Peyer's patch (tissue), 4 donors: ENCODE results near the gene PAAF1. TPM values are rescaled to one million over a fixed set of nuclear protein-coding genes. Genes with fewer than 3 reads are reported as not detected.
A peak's percentile ranks its signal among the peaks of the same experiment; 100 is the strongest.

Experiments used
- DNase-seq, 3 donors: peaks; one replicate each; pipeline ENCODE4 v3.0.0-alpha.2; 2017 to 2019
- H3K27ac ChIP-seq, 4 donors: fragments of 200-600 bp; sonication (generic); one replicate each; pipeline ENCODE4 v1.5.1; 2016 to 2019
- H3K27me3 ChIP-seq, 2 donors: fragments of 200-600 bp; sonication (generic); one replicate each; pipeline ENCODE4 v1.5.1; 2019
- H3K36me3 ChIP-seq, 3 donors: fragments of 200-600 bp; sonication (generic); one replicate each; pipeline ENCODE4 v1.5.1; 2016 to 2019
- H3K4me1 ChIP-seq, 4 donors: fragments of 200-600 bp; sonication (generic); one replicate each; pipeline ENCODE4 v1.5.1; 2016 to 2019
- H3K4me3 ChIP-seq, 4 donors: fragments of 200-600 bp; sonication (generic); 1 replicate in 3 of 4; 2 replicates in 1 of 4; pipeline ENCODE4 v1.5.1; 2016 to 2019; ENCODE audit warnings: mild to moderate bottlenecking in 1 of 4
- H3K9me3 ChIP-seq, 4 donors: fragments of 200-600 bp; sonication (generic); one replicate each; pipeline ENCODE4 v1.5.1; 2016 to 2019; ENCODE audit warnings: mild to moderate bottlenecking in 1 of 4
- POLR2A ChIP-seq, 2 donors: fragments of 450-650 bp; IDR thresholded peaks; one replicate each; pipeline ENCODE4 v1.5.1; 2017; ENCODE audit warnings: antibody characterized with exemption in 2 of 2, mild to moderate bottlenecking in 2 of 2, moderate library complexity in 2 of 2
- total RNA-seq, 4 donors: library from RNA; depleted of rRNA; stranded (reverse); fragments of >200 nt; gene quantifications; one replicate each; pipeline ENCODE4 v1.1.0, GENCODE V29; 2016
- TF ChIP-seq, protein P1 (sequence below), 6 experiments: fragments of 450-650 bp in 4 of 6; fragments of 200-600 bp in 2 of 6; sonication (generic) in 1 of 6; IDR thresholded peaks; one replicate each; pipeline ENCODE4 v1.5.1; 2017 to 2019; ENCODE audit warnings: antibody characterized with exemption in 6 of 6, mild to moderate bottlenecking in 3 of 6, moderate library complexity in 1 of 6

Gene PAAF1
- total RNA-seq, 4 donors from 2014 or later, result 16.6 to 18.2 (median 16.6) TPM

DNA sequence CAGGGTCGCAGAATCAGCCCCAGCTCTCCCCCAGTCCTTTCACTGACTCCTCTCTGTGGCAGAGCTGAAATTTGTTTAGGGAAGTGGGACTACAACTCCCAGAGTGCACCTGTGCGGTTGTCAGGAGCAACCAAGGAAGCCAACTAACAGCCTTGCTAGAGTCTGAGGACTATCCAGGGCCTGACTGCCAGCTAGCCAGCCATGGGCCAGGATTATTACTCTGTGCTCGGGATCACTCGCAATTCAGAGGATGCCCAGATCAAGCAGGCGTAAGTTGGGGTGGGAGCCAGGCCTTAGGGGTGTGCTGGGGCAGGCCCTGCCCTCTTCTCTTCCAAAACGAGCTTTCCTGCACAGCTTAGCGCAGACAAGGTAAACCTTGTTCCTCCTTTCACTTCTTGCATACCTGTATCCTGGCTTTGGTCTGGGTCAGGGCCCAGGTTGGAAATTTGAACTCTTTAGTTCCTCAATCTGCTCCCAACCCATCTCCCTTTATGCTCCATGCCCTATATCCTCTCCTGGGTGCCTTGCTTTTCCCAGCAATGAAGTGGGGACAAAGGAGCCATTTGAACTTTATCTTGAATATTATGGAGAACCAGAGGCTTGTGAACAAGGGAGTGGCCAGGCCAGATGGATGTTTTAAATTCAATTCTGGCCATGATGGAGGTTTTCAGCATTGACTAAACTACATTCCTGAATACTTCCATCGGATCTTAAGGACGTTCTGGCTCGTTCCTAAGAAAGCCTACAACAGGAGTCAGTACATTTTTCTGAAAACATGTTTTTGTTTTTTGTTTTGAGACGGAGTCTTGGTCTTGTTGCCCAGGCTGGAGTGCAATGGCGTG, 74.3 kb downstream of the PAAF1 start, which contains the start of gene DNAJB13:
Gene DNAJB13 (plus strand): TSS at position 158 of the 842 bp plus-strand sequence. CDS start 44 bp downstream, at position 202.
- no peaks in the 10 kb centered on the region for H3K36me3 ChIP-seq
- H3K9me3 ChIP-seq, result no peaks in the 10 kb centered on the region
- H3K27ac ChIP-seq, result no peak within 1 kb of the TSS
- H3K27me3 ChIP-seq, result no peaks in the 10 kb centered on the region
- no peaks in the 10 kb centered on the region for H3K4me1 ChIP-seq
- no peak within 1 kb of the TSS for H3K4me3 ChIP-seq
- peak in 1 of 3 donors; percentile 67 for DNase-seq
- TF ChIP-seq, protein P1, sequence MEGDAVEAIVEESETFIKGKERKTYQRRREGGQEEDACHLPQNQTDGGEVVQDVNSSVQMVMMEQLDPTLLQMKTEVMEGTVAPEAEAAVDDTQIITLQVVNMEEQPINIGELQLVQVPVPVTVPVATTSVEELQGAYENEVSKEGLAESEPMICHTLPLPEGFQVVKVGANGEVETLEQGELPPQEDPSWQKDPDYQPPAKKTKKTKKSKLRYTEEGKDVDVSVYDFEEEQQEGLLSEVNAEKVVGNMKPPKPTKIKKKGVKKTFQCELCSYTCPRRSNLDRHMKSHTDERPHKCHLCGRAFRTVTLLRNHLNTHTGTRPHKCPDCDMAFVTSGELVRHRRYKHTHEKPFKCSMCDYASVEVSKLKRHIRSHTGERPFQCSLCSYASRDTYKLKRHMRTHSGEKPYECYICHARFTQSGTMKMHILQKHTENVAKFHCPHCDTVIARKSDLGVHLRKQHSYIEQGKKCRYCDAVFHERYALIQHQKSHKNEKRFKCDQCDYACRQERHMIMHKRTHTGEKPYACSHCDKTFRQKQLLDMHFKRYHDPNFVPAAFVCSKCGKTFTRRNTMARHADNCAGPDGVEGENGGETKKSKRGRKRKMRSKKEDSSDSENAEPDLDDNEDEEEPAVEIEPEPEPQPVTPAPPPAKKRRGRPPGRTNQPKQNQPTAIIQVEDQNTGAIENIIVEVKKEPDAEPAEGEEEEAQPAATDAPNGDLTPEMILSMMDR (IDR thresholded peaks at IDR 0.05), result no peak
- no peak for TF ChIP-seq POLR2A (IDR thresholded peaks at IDR 0.05)

DNA sequence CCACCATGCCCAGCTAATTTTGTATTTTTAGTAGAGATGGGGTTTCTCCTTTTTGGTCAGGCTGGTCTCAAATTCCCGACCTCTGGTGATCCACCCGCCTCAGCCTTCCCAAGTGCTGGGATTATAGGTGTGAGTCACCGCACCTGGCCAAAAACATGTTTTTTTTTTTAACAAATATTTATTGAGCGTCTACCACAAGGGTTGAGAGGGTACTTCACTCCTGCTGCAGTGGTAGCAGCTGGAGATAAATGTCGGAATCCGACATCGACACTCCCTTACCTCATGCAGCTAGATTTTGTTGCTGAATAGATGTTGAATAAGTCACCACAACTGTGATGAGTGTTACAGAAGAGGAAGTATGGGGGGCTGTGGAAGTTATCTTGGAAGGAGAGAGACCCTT, 75.0 kb downstream of the PAAF1 start:
- no peaks in the 10 kb centered on the region for H3K9me3 ChIP-seq
- H3K27ac ChIP-seq, result no peak overlapping the region
- no peak overlapping the region for H3K4me3 ChIP-seq
- H3K36me3 ChIP-seq, result no peaks in the 10 kb centered on the region
- TF ChIP-seq POLR2A (IDR thresholded peaks at IDR 0.05), result no peak
- TF ChIP-seq, protein P1 (IDR thresholded peaks at IDR 0.05), result no peak
- DNase-seq, result no peak
- no peaks in the 10 kb centered on the region for H3K27me3 ChIP-seq
- no peaks in the 10 kb centered on the region for H3K4me1 ChIP-seq

DNA sequence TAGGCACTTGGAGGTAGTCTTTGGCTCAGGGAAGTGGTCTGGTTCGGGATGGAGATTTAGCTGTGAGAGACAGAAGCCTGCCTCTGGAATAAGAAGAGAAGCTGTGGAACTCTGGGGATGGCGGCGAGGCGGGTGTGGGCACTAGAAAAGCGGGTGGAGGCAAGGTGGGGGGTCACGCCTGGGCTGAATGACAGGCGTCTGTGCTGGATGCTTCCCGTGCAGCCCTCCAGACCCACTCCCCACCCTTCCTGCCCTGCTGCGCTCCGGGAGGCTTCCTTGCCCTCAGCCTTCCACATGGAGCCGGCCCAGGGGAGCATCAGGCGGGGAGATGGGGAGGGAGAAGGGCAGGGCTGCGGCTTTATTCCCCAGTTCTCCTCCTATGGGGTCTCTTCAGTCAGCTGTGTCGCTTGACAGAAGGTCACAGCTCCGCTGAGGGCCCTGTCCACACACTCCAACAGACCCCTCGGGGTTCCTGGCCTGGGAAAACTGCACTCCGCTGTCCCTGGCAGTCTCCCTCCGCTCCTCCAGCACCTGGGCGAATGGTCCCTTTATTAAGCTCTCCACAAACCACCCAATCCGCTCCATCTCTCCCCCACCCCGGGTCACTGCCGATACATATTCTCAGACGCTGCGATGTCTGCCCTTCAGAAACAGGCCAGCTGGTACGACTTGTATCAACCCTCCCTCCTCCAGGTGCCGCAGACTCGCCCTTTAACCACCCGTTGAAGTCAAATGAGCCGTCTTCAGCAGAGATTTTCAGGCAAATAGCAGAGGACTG, 80.3 kb downstream of the PAAF1 start:
- DNase-seq, result no peak
- Histone ChIP-seq H3K27ac (no peak overlapping the region), H3K36me3 (no peaks in the 10 kb centered on the region), H3K27me3 (no peaks in the 10 kb centered on the region), H3K9me3 (no peaks in the 10 kb centered on the region), H3K4me3 (peak overlapping the region in 1 of 4 donors; percentile 14), H3K4me1 (no peaks in the 10 kb centered on the region)
- TF ChIP-seq, protein P1 (IDR thresholded peaks at IDR 0.05), result no peak
- TF ChIP-seq POLR2A (IDR thresholded peaks at IDR 0.05), result no peak

DNA sequence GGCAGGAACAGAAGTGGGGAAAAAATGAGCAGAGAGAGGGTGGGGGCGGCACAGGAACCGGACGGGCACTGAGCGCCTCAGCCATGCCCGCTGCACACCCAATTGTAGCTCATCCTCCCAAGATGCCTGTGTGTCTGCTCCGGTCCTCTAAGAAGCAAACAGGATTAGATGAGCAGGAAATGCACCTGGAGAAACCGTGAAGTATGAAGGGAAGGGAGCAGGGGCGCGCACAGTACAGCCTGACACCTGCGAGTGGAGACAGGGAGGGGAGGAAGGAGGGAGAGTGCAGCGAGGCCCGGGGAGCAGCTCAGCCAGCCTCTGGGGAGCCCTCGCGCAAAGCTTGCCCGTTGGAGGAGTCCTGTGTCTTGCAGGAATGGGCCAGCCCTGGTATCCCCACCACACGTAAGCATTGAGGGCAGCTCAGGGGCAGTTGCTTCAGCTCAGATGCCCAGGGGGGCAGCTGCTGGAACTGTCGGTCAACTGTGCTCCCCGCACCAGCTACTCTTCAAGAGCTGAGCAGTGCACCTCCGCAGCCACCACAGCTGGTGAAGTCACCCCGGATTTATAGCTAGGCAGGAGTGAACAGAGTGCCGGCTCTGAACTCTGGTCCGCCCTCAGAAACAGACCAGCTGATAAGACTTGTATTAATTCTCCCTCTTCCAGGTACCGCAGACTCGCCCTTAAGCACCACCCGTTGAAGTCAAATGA, 81.0 kb downstream of the PAAF1 start:
- H3K27me3 ChIP-seq, result no peaks in the 10 kb centered on the region

More for the DNA sequence above, 81.0 kb downstream of the PAAF1 start:
- Histone ChIP-seq H3K9me3 (no peaks in the 10 kb centered on the region), H3K36me3 (no peaks in the 10 kb centered on the region), H3K4me3 (peak overlapping the region in 2 of 4 donors; percentile 14 to 29), H3K4me1 (no peaks in the 10 kb centered on the region), H3K27ac (no peak overlapping the region)
- TF ChIP-seq, protein P1 (IDR thresholded peaks at IDR 0.05), result no peak
- TF ChIP-seq POLR2A (IDR thresholded peaks at IDR 0.05), result peak; percentile 19 to 24
- peak in 2 of 3 donors; percentile 65 for DNase-seq
